GM10266 (cell line): Measurements from ENCODE around the gene CDH1.
A peak's percentile ranks its signal among the peaks of the same experiment; 100 is the strongest.

Experiments
- DNase-seq: peaks from one replicate; pipeline ENCODE4 v3.0.0; 2012; ENCODE audit errors: extremely low spot score
- TF ChIP-seq, protein P1 (sequence below): IDR thresholded peaks from 2 replicates; pipeline ENCODE4 v1.5.1; 2012; ENCODE audit warnings: mild to moderate bottlenecking, low read depth; ENCODE audit not compliant: control insufficient read depth, insufficient read depth; ENCODE audit errors: missing control alignments

Gene CDH1

DNA sequence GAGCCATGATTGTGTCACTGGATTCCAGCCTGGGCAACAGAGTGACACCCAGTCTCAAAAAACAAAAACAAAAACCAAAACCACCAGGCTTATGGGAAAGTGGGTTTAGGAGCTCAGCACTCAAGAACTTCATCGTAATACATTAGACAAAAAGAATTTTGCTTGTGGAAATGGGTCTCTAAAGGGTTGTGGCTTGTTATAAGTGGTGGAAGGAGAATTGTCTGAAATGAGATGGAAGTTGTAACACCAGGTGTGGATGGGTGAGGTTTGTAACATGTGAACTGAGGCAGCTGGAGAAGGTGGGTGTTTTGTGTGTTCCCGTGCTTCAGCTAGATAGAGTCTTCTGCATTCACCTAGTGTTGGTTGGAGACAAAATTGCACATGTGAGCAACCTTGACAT is 35.8 kb downstream of the CDH1 start:
- TF ChIP-seq, protein P1, sequence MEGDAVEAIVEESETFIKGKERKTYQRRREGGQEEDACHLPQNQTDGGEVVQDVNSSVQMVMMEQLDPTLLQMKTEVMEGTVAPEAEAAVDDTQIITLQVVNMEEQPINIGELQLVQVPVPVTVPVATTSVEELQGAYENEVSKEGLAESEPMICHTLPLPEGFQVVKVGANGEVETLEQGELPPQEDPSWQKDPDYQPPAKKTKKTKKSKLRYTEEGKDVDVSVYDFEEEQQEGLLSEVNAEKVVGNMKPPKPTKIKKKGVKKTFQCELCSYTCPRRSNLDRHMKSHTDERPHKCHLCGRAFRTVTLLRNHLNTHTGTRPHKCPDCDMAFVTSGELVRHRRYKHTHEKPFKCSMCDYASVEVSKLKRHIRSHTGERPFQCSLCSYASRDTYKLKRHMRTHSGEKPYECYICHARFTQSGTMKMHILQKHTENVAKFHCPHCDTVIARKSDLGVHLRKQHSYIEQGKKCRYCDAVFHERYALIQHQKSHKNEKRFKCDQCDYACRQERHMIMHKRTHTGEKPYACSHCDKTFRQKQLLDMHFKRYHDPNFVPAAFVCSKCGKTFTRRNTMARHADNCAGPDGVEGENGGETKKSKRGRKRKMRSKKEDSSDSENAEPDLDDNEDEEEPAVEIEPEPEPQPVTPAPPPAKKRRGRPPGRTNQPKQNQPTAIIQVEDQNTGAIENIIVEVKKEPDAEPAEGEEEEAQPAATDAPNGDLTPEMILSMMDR, result no peak
- DNase-seq, result no peak

GRCh38 chr16:68774982-68775634 is 38.0 kb downstream of the CDH1 start:
- TF ChIP-seq, protein P1, result no peak
- no peak for DNase-seq

DNA sequence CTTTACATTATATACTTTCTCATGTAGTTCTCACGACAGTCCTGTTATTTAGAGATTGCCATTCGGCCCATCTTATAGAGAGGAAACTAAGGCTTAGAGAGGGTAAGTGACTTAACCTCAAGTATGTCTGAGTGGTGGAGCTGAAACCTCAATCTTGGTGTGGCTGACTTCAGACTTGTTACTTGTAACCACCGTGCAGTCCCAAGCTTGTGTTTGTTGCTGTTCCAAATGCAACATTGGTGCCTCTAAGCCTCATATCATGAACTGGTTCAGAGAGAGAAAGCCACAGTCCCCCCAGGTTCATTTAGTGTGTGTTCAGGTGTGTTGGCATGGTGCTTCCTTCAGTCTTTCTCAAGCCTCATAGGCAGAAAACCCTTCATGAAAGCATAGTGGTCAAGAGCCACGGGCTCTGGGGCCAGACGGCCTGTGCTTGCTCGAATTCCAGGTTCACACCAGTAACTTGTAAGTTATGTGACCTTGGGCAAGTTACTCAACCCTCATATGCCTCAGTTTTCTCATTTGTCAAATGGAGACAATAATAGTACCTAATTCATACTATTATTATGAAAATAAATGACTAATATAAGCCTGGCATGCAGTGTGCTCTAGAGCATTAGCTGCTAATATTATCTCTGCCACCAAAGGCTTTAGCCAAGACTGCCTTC is 39.9 kb downstream of the CDH1 start:
- TF ChIP-seq, protein P1, result no peak
- DNase-seq, result peak; percentile 42

GRCh38 chr16:68778551-68779231 is 41.6 kb downstream of the CDH1 start:
- no peak for DNase-seq
- TF ChIP-seq, protein P1, result no peak

DNA sequence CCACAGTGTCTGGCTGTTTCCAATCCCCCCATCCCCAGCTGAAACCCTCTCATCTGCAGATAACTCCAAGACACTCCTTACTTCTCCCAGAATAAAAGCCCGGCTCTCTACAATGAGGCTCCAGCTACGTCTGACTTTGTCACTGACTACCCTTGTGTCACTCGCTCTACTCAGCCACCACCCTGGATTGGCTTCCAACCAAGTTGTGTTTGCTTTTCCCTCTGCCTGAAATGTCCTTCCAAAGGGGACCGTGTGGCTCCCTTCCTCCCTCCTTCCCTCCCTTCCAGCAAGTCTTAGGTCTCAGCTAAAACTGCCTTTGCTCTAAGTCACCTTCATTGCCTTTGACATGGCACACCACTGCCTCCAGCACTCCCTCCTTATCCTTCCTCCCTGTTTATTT is 42.8 kb downstream of the CDH1 start:
- no peak for DNase-seq
- TF ChIP-seq, protein P1, result no peak

- no peak for DNase-seq
- TF ChIP-seq, protein P1, result no peak
Measured at GRCh38 chr16:68781784-68782183, 44.7 kb downstream of the CDH1 start.
